Measurements from ENCODE around the gene BLOC1S3. TPM values are rescaled to one million over a fixed set of nuclear protein-coding genes. Genes with fewer than 3 reads are reported as not detected.

The BLOC1S3 gene
- total RNA-seq, 1 experiment from 2014 or later, result 11.9 TPM

DNA sequence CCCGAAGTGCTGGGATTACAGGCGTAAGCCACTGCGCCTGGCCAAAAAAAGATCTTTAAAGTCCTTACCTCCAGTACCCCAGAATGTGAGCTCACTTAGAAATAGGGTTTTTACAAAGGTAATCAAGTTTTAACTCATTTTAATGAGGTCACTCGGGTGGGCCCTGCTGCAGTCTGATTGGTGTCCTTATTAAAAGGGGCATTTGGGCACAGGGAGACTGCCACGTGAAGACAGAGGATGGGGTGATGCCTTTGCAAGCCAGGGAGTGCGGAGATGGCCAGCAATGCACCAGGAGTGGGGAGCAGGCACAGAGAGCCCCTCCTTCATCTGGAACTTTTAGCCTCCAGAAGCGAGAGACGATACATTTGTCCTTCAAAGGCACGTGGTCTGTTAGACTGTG is 29.5 kb upstream of the BLOC1S3 start:
- TF ChIP-seq, protein P1, sequence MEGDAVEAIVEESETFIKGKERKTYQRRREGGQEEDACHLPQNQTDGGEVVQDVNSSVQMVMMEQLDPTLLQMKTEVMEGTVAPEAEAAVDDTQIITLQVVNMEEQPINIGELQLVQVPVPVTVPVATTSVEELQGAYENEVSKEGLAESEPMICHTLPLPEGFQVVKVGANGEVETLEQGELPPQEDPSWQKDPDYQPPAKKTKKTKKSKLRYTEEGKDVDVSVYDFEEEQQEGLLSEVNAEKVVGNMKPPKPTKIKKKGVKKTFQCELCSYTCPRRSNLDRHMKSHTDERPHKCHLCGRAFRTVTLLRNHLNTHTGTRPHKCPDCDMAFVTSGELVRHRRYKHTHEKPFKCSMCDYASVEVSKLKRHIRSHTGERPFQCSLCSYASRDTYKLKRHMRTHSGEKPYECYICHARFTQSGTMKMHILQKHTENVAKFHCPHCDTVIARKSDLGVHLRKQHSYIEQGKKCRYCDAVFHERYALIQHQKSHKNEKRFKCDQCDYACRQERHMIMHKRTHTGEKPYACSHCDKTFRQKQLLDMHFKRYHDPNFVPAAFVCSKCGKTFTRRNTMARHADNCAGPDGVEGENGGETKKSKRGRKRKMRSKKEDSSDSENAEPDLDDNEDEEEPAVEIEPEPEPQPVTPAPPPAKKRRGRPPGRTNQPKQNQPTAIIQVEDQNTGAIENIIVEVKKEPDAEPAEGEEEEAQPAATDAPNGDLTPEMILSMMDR (conservative IDR thresholded peaks at IDR 0.05; ENCODE audit: low read depth, low read length), result no peak
- TF ChIP-seq EZH2phosphoT487 (IDR thresholded peaks at IDR 0.05; ENCODE audit: borderline replicate concordance, low read length), result no peak
- no peak for TF ChIP-seq EZH2 (IDR thresholded peaks at IDR 0.05; ENCODE audit: low read length, unreplicated experiment)
- H4K20me1 ChIP-seq (ENCODE audit: low read length), result no peaks in the 10 kb centered on the region
- DNase-seq (no peak), ATAC-seq (no peak)
- no peaks in the 10 kb centered on the region for H3K9me3 ChIP-seq (ENCODE audit: low read length)
- no peaks in the 10 kb centered on the region for H3K79me2 ChIP-seq (ENCODE audit: low read length)
- no peak overlapping the region for H3K4me2 ChIP-seq (ENCODE audit: low read length)
- no peaks in the 10 kb centered on the region for H3K36me3 ChIP-seq (ENCODE audit: low read depth, low read length)
- ChIA-PET CTCF (no interaction called here), POLR2A (ENCODE audit: unreplicated experiment) (interaction anchor here (0.5 kb wide), 1 partner anchor 30 kb away, joined by 3 read pairs; the partner anchor contains the start of gene BLOC1S3)
- no peak overlapping the region for H2AFZ ChIP-seq (ENCODE audit: low read length)
- H3K4me1 ChIP-seq (ENCODE audit: insufficient read depth, low read length), result peaks cover 5% of the 10 kb centered on the region; the same call in 1 of the 2 replicates
- H3K27ac ChIP-seq (ENCODE audit: low read length), result no peak overlapping the region
- no peak overlapping the region for H3K4me3 ChIP-seq (ENCODE audit: low read length)
- no peaks in the 10 kb centered on the region for H3K9me2 ChIP-seq (replicated peaks; ENCODE audit: low read length)
- no peak overlapping the region for H3K9ac ChIP-seq (ENCODE audit: low read length)
- H3F3A ChIP-seq (ENCODE audit: low read length, unreplicated experiment), result no peaks in the 10 kb centered on the region
- no TSS peak for BruUV-seq (replicated peaks)
- H3K27me3 ChIP-seq (ENCODE audit: low read length), result no peaks in the 10 kb centered on the region
- intact Hi-C loops (cut with micrococcal nuclease), result no loop called here

DNA sequence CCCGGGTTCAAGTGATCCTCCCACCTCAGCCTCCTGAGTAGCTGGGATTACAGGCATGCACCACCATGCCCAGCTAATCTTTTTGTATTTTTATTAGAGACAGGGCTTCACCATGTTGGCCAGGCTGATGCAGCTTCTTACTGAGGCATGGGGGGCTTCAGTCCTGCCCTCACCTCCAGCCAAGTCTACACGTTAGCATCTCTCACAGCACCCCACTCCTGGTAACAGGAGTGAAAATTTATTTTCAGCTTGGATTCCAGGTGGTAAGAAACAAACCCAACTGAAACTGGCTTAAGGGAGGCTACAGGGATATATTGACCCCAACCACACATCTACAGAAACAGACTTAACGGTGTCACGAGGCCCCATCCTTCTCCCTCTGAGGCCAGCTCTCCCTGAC is 28.4 kb upstream of the BLOC1S3 start:
- Histone ChIP-seq H3K9me2 (replicated peaks; ENCODE audit: low read length) (no peaks in the 10 kb centered on the region), H3K79me2 (ENCODE audit: low read length) (no peaks in the 10 kb centered on the region), H3K27ac (ENCODE audit: low read length) (no peak overlapping the region), H3K27me3 (ENCODE audit: low read length) (no peaks in the 10 kb centered on the region), H3K9me3 (ENCODE audit: low read length) (no peaks in the 10 kb centered on the region), H3K4me2 (ENCODE audit: low read length) (no peak overlapping the region), H2AFZ (ENCODE audit: low read length) (no peak overlapping the region), H3K4me3 (ENCODE audit: low read length) (no peak overlapping the region), H3K4me1 (ENCODE audit: insufficient read depth, low read length) (peaks cover 9% of the 10 kb centered on the region; the same call in 1 of the 2 replicates), H4K20me1 (ENCODE audit: low read length) (no peaks in the 10 kb centered on the region), H3K36me3 (ENCODE audit: low read depth, low read length) (no peaks in the 10 kb centered on the region), H3F3A (ENCODE audit: low read length, unreplicated experiment) (no peaks in the 10 kb centered on the region), H3K9ac (ENCODE audit: low read length) (no peak overlapping the region)
- CTCF ChIA-PET, result interaction anchor here (1.2 kb wide), 1 partner anchor 59 kb away, joined by 10 read pairs; no protein-coding TSS in a partner anchor
- no TSS peak for BruUV-seq (replicated peaks)
- TF ChIP-seq EZH2 (IDR thresholded peaks at IDR 0.05; ENCODE audit: low read length, unreplicated experiment), result no peak
- TF ChIP-seq, protein P1 (conservative IDR thresholded peaks at IDR 0.05; ENCODE audit: low read depth, low read length), result no peak
- TF ChIP-seq EZH2phosphoT487 (IDR thresholded peaks at IDR 0.05; ENCODE audit: borderline replicate concordance, low read length), result no peak
- POLR2A ChIA-PET (ENCODE audit: unreplicated experiment), result no interaction called here
- intact Hi-C loops (cut with micrococcal nuclease), result no loop called here
- ATAC-seq (no peak), DNase-seq (no peak)

DNA sequence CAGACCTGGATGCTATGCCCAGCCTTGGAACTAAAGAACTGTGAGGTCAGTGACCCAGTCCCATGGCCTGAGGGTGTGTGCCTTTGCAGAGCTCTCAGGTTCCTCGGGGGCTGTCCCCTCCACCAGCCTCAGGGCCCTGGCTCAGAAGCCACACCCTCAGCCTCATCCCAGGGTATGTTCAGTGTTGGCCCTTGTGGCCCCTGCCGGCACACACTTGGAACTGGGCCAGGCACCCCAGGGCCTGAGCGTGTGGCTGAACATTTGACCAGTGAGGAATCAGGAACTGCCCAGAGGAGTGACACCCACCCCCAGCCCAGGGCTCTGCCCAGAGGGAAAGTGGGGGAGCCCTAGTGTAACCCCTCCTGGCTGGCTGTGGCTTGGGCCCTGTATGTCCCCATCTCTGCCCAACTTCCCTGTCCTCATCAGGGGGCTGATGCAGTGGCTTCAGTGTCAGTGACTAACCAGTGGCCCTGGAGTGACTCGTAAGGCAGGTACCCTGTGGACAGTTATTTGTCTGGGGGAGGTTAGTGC is 27.8 kb upstream of the BLOC1S3 start:
- peaks cover 9% of the 10 kb centered on the region; the same call in 1 of the 2 replicates for H3K4me1 ChIP-seq (ENCODE audit: insufficient read depth, low read length)
- DNase-seq, result peak; percentile 14
- CTCF ChIA-PET, result interaction anchor here (1.2 kb wide), 1 partner anchor 59 kb away, joined by 10 read pairs; no protein-coding TSS in a partner anchor
- H3K4me2 ChIP-seq (ENCODE audit: low read length), result no peak overlapping the region
- H3K9ac ChIP-seq (ENCODE audit: low read length), result no peak overlapping the region
- TF ChIP-seq EZH2 (IDR thresholded peaks at IDR 0.05; ENCODE audit: low read length, unreplicated experiment) (no peak), EZH2phosphoT487 (IDR thresholded peaks at IDR 0.05; ENCODE audit: borderline replicate concordance, low read length) (no peak)
- TF ChIP-seq, protein P1 (conservative IDR thresholded peaks at IDR 0.05; ENCODE audit: low read depth, low read length), result no peak
- no TSS peak for BruUV-seq (replicated peaks)
- no peaks in the 10 kb centered on the region for H4K20me1 ChIP-seq (ENCODE audit: low read length)
- H3K27me3 ChIP-seq (ENCODE audit: low read length), result no peaks in the 10 kb centered on the region
- H3K79me2 ChIP-seq (ENCODE audit: low read length), result no peaks in the 10 kb centered on the region
- H3K9me3 ChIP-seq (ENCODE audit: low read length), result no peaks in the 10 kb centered on the region
- POLR2A ChIA-PET (ENCODE audit: unreplicated experiment), result no interaction called here
- no peak overlapping the region for H3K27ac ChIP-seq (ENCODE audit: low read length)
- H3K36me3 ChIP-seq (ENCODE audit: low read depth, low read length), result no peaks in the 10 kb centered on the region
- H3F3A ChIP-seq (ENCODE audit: low read length, unreplicated experiment), result no peaks in the 10 kb centered on the region
- H3K4me3 ChIP-seq (ENCODE audit: low read length), result no peak overlapping the region
- no peaks in the 10 kb centered on the region for H3K9me2 ChIP-seq (replicated peaks; ENCODE audit: low read length)
- 0 out of 2 replicates have a peak, but pooled peaks have one; percentile 10 for ATAC-seq
- no peak overlapping the region for H2AFZ ChIP-seq (ENCODE audit: low read length)
- intact Hi-C loops (cut with micrococcal nuclease), result no loop called here
